GM18951 (cell line): Measurements from ENCODE around the gene CERS6.

Source experiments
- POLR2A ChIP-seq: IDR thresholded peaks from 4 replicates; pipeline ENCODE4 v1.6.1; 2011; ENCODE audit warnings: mild to moderate bottlenecking; ENCODE audit not compliant: insufficient read length, insufficient read depth; ENCODE audit errors: extremely low read depth
- in situ Hi-C: fragments of 300-500 bp; cut with MboI; formaldehyde crosslinking; loops from one replicate; pipeline ENCODE4 v1.12.0; 2022; ENCODE audit warnings: low sequenced_read_pairs, mixed read lengths, inconsistent platforms; ENCODE audit not compliant: unreplicated experiment

The CERS6 gene

GRCh38 chr2:168466834-168467565 lies 10.9 kb downstream of the CERS6 start:
- in situ Hi-C loops, result no loop called here
- TF ChIP-seq POLR2A, result no peak

- no peak for TF ChIP-seq POLR2A
- in situ Hi-C loops, result no loop called here
Measured at GRCh38 chr2:168467729-168468128, 11.7 kb downstream of the CERS6 start.

- in situ Hi-C loops, result no loop called here
- no peak for TF ChIP-seq POLR2A
Measured at GRCh38 chr2:168468354-168468753, 12.3 kb downstream of the CERS6 start.

- no peak for TF ChIP-seq POLR2A
Measured at GRCh38 chr2:168469281-168469988, 13.4 kb downstream of the CERS6 start.

GRCh38 chr2:168470320-168471162 lies 14.5 kb downstream of the CERS6 start:
- no peak for TF ChIP-seq POLR2A
- in situ Hi-C loops, result no loop called here

More at GRCh38 chr2:168469281-168469988, 13.4 kb downstream of the CERS6 start:
- in situ Hi-C loops, result no loop called here

- TF ChIP-seq POLR2A, result no peak
- in situ Hi-C loops, result no loop called here
Measured at GRCh38 chr2:168471163-168471475, 15.0 kb downstream of the CERS6 start.

- TF ChIP-seq POLR2A, result no peak
- in situ Hi-C loops, result no loop called here
Measured at GRCh38 chr2:168475636-168476035, 19.6 kb downstream of the CERS6 start.

GRCh38 chr2:168478206-168478605 lies 22.1 kb downstream of the CERS6 start:
- no peak for TF ChIP-seq POLR2A
- in situ Hi-C loops, result no loop called here

- in situ Hi-C loops, result no loop called here
- no peak for TF ChIP-seq POLR2A
Measured at GRCh38 chr2:168480356-168480755, 24.3 kb downstream of the CERS6 start.

- in situ Hi-C loops, result no loop called here
- no peak for TF ChIP-seq POLR2A
Measured at GRCh38 chr2:168480825-168481585, 24.9 kb downstream of the CERS6 start.

- no peak for TF ChIP-seq POLR2A
- in situ Hi-C loops, result no loop called here
Measured at GRCh38 chr2:168482269-168482668, 26.2 kb downstream of the CERS6 start.

- no peak for TF ChIP-seq POLR2A
- in situ Hi-C loops, result no loop called here
Measured at GRCh38 chr2:168482952-168483831, 27.1 kb downstream of the CERS6 start.
